MM.1S (cell line): Measurements from ENCODE around the gene GCK.

Source experiments
- CTCF ChIP-seq: fragments of 300-600 bp; sonication (generic); IDR thresholded peaks from 2 replicates; pipeline ENCODE4 v1.5.1; 2016; ENCODE audit warnings: antibody characterized with exemption, low read length, mixed read lengths
- EZH2 ChIP-seq: fragments of 300-600 bp; sonication (generic); optimal IDR thresholded peaks from 2 replicates; pipeline ENCODE3; 2017; ENCODE audit warnings: low read depth, mild to moderate bottlenecking, antibody characterized with exemption, low read length, mixed read lengths
- EZH2phosphoT487 ChIP-seq: fragments of 300-600 bp; sonication (generic); IDR thresholded peaks from 2 replicates; pipeline ENCODE4 v1.6.1; 2018; ENCODE audit warnings: antibody characterized with exemption, low read length

- TF ChIP-seq CTCF: peak; percentile 59
- TF ChIP-seq EZH2phosphoT487: no peak
- no peak for TF ChIP-seq EZH2
Measured at GRCh38 chr7:44196450-44196872, 7.2 kb upstream of the GCK start.
